Kidney epithelial cell (primary cell): ENCODE results near the gene SETDB2. TPM values are rescaled to one million over a fixed set of nuclear protein-coding genes. Genes with fewer than 3 reads are reported as not detected.

Source experiments
- DNase-seq: peaks from one replicate; pipeline ENCODE4 v3.0.0-alpha.2; 2010; ENCODE audit warnings: low read depth
- H3K27me3 ChIP-seq: 2 replicates; pipeline ENCODE4 v1.6.0; 2011; ENCODE audit warnings: low read length; ENCODE audit not compliant: control insufficient read depth, insufficient read depth
- H3K36me3 ChIP-seq: 2 replicates; pipeline ENCODE4 v1.5.1; 2011; ENCODE audit warnings: low read length; ENCODE audit not compliant: control insufficient read depth, insufficient read depth
- H3K4me3 ChIP-seq: 2 replicates; pipeline ENCODE4 v1.5.1; 2011; ENCODE audit warnings: low read depth, mild to moderate bottlenecking, control low read depth, low read length
- total RNA-seq: library from RNA; depleted of rRNA; stranded (reverse); fragments of >200 nt; gene quantifications from 2 replicates; pipeline ENCODE4 v1.2.3, GENCODE V29; 2015
- TF ChIP-seq, protein P1 (sequence below): IDR thresholded peaks from 2 replicates; pipeline ENCODE4 v1.5.1; 2011; ENCODE audit warnings: mild to moderate bottlenecking, moderate library complexity, low read length, control low read depth, inconsistent platforms; ENCODE audit not compliant: insufficient read depth, poor library complexity, severe bottlenecking

The SETDB2 gene
- total RNA-seq, 1 donor from 2014 or later, result 4.1 TPM

DNA sequence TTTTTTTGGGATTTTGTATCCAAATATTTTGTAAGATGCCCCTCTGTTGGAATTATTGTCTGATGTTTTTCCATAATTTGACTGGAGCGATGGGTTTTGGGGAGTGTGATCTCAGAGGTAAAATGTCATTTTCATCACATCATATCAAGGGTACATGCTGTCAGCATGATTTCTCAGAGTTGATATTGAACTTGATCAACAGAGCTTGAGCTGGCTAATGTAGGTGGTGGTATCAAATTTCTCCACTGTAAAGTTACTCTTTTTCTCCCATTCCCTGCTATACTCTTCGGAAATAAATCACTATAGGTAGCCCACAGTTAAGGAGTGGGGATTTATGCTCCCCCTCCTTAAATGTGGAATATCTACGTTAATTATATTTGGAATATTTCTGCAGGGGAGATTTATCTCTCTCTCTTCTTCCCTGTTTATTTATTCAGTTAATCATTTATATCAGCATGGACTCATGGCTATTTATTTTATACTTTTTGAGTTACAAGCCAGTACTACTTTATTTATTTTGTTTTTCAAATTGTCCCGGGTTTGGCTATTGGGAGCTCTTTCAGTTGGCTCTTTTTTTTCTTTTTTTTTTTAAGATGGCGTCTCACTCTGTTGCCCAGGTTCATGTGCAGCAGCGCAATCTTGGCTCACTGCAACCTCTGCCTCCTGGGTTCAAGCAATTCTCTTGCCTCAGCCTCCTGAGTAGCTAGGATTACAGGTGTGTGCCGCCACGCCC, 8.8 kb downstream of the SETDB2 start:
- no peaks in the 10 kb centered on the region for H3K27me3 ChIP-seq
- TF ChIP-seq, protein P1, sequence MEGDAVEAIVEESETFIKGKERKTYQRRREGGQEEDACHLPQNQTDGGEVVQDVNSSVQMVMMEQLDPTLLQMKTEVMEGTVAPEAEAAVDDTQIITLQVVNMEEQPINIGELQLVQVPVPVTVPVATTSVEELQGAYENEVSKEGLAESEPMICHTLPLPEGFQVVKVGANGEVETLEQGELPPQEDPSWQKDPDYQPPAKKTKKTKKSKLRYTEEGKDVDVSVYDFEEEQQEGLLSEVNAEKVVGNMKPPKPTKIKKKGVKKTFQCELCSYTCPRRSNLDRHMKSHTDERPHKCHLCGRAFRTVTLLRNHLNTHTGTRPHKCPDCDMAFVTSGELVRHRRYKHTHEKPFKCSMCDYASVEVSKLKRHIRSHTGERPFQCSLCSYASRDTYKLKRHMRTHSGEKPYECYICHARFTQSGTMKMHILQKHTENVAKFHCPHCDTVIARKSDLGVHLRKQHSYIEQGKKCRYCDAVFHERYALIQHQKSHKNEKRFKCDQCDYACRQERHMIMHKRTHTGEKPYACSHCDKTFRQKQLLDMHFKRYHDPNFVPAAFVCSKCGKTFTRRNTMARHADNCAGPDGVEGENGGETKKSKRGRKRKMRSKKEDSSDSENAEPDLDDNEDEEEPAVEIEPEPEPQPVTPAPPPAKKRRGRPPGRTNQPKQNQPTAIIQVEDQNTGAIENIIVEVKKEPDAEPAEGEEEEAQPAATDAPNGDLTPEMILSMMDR, result no peak
- no peak for DNase-seq

DNA sequence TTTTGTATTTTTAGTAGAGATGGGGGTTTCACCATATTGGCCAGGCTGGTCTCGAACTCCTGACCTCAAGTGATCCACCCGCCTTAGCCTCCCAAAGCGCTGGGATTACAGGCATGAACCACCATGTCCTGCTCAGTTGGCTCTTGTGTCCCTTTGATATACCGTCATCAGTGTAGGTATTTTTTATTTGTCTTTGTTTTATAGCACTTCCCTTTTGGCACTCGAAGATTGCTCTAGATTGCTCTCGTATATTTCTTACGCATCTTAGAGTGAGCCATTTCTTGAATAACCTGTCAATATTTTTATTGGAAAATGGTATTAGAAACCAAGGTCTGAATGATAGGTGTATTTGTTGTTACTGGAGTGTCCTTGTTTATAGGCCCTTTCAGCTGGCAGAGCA, 9.4 kb downstream of the SETDB2 start:
- DNase-seq, result no peak
- TF ChIP-seq, protein P1, result no peak
- no peaks in the 10 kb centered on the region for H3K36me3 ChIP-seq

More for the DNA sequence above, 8.8 kb downstream of the SETDB2 start:
- H3K36me3 ChIP-seq, result no peaks in the 10 kb centered on the region
- no peak overlapping the region for H3K4me3 ChIP-seq

DNA sequence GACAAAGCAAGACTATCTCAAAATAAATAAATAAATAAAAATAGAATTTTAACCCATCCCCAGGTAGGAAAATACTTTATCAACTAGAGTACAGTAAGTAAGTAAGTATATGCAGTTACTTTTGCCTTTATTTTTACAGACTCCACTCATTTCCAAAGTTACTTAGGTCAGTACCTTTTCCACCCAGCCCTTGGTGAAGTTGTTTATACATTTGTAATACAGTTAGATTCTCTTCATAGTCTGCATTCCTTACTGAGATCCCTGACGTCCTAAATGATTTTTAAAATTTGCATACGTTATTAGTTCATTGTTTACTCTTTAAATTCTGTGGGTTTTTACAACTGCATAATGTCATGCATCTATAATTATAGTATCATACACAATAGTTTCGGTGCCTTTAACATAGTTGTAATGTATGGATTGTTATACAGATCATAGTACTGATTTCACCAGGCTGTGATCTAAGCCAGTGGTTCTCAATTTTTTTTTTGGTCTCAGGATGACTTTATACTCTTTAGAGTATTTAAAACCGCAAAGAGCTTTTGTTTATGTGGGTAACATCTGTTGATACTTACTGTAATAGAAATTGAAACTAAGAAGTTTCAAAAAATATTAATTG, 10.4 kb downstream of the SETDB2 start:
- DNase-seq, result no peak
- H3K36me3 ChIP-seq, result no peaks in the 10 kb centered on the region
- H3K27me3 ChIP-seq, result no peaks in the 10 kb centered on the region
- no peak overlapping the region for H3K4me3 ChIP-seq
- TF ChIP-seq, protein P1, result no peak

More for the DNA sequence above, 9.4 kb downstream of the SETDB2 start:
- Histone ChIP-seq H3K27me3 (no peaks in the 10 kb centered on the region), H3K4me3 (no peak overlapping the region)

DNA sequence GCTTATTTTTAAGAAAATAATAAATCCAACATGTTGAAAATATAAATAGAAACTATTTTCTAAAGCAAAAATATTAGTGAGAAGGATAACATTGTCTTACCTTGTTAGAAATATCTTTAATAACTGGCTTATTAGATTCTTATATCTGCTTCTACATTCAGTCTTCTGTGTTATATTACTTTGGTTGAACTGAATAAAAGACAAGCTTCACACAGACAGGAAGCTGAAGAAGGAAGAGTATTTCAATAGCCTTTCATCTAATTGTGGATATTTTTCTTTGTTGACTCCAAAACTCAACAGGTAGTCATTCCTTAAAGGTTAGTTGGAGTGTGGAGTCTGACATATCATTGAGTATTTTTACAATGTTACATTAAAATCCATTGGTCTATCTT, 10.9 kb downstream of the SETDB2 start:
- DNase-seq, result no peak
- Histone ChIP-seq H3K36me3 (no peaks in the 10 kb centered on the region), H3K27me3 (no peaks in the 10 kb centered on the region), H3K4me3 (no peak overlapping the region)
- TF ChIP-seq, protein P1, result no peak

DNA sequence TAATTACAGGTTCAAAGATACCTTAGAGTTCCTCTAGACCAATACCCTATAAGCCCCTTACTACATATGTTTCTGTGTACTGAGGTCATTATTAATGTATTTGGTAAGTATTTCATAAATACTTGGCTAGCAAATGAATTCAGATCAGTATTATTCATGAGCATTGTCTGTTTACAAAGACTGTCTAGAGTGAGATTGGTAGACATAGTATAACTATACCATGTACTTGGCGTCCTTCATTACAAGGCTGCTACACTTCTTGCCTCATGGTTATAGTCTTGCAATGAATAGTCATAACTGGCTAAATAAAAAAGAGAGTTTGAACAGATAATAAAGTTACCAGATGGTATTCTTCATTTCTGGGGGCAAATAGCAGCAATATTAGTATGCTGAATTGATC, 12.1 kb downstream of the SETDB2 start:
- TF ChIP-seq, protein P1, result no peak
- DNase-seq, result no peak
- H3K36me3 ChIP-seq, result no peaks in the 10 kb centered on the region

More for the DNA sequence above, 12.1 kb downstream of the SETDB2 start:
- Histone ChIP-seq H3K27me3 (no peaks in the 10 kb centered on the region), H3K4me3 (no peak overlapping the region)
